ENCODE data around the gene RNF150.

The RNF150 gene

GRCh38 chr4:141028024-141028529 lies 105.2 kb downstream of the RNF150 start:
- TF ChIP-seq CTCF (IDR thresholded peaks at IDR 0.05; ENCODE audit: borderline replicate concordance, insufficient read depth, low read depth, low read length) = no peak
- no peak overlapping the region for H3K4me3 ChIP-seq (ENCODE audit: low read depth, low read length)

GRCh38 chr4:141027421-141027820 lies 105.8 kb downstream of the RNF150 start:
- H3K4me3 ChIP-seq (ENCODE audit: low read depth, low read length) = no peak overlapping the region
- no peak for TF ChIP-seq CTCF (IDR thresholded peaks at IDR 0.05; ENCODE audit: borderline replicate concordance, insufficient read depth, low read depth, low read length)

DNA sequence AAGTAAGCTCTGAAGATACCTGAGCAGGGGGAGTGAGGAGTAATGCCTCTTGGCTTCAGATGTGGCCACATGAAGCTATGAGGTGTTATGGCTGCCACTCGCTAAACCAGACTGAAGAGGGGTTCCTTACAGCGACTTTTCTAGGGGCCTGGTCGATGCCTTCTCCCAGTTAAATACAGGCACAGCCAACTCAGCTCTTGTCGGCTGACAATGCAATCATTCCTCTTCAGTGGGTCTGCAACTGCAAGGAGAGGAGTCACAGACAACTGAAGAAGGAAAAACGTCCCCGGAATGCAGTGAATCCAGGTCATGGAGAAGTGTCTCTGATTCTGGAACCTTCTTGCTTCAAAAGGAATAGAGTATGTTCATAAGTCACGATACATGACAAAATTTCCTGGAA lies 106.4 kb downstream of the RNF150 start:
- TF ChIP-seq CTCF (IDR thresholded peaks at IDR 0.05; ENCODE audit: borderline replicate concordance, insufficient read depth, low read depth, low read length) = no peak
- H3K4me3 ChIP-seq (ENCODE audit: low read depth, low read length) = no peak overlapping the region

GRCh38 chr4:141023051-141023450 lies 110.2 kb downstream of the RNF150 start:
- TF ChIP-seq CTCF (IDR thresholded peaks at IDR 0.05; ENCODE audit: borderline replicate concordance, insufficient read depth, low read depth, low read length) = no peak
- H3K4me3 ChIP-seq (ENCODE audit: low read depth, low read length) = no peak overlapping the region

GRCh38 chr4:141022111-141022695 lies 111.1 kb downstream of the RNF150 start:
- no peak overlapping the region for H3K4me3 ChIP-seq (ENCODE audit: low read depth, low read length)
- TF ChIP-seq CTCF (IDR thresholded peaks at IDR 0.05; ENCODE audit: borderline replicate concordance, insufficient read depth, low read depth, low read length) = no peak

DNA sequence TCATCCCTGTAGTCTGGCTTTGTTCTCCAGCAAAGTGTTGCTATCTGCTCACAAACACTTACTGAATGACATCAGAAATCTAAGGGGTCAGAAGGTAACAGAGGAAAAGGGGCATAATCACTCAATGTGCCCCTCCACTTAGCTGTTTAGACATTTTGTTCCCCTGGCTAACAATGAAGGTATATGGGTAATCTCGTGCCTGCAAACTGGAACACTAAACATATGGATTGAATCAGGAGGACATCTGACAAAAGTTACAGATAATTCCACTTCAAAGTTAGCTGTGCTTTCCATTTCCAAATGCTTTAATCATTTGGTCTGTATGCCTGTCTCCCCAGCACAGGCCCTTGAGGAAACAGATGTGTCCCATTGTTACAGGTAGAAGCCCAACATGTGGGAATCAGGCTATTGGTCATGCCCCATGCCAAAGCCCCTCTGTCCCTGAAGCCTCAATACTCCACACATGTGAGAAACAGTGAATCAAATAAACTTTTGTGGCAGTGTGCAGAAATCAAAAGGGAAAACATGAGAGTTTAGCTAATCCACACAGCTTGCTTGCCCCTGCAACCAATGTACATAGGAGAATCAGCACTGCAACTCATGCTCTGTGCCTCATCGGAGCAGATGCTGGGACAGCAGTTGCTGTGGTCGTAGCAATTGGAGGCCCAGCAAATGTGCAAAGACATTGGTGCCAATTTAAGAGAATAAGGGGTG lies 111.7 kb downstream of the RNF150 start:
- no peak overlapping the region for H3K4me3 ChIP-seq (ENCODE audit: low read depth, low read length)
- no peak for TF ChIP-seq CTCF (IDR thresholded peaks at IDR 0.05; ENCODE audit: borderline replicate concordance, insufficient read depth, low read depth, low read length)

- no peak overlapping the region for H3K4me3 ChIP-seq (ENCODE audit: low read depth, low read length)
- no peak for TF ChIP-seq CTCF (IDR thresholded peaks at IDR 0.05; ENCODE audit: borderline replicate concordance, insufficient read depth, low read depth, low read length)
These were observed 112.4 kb downstream of the RNF150 start for GRCh38 chr4:141020801-141021261.
